ENCODE measurements around the gene PHF24.

PHF24 gene

GRCh38 chr9:34984049-34984448 lies 26.0 kb downstream of the PHF24 start:
- Histone ChIP-seq H3K36me3 (ENCODE audit: control insufficient read depth, insufficient read depth, low read length, severe bottlenecking) (no peaks in the 10 kb centered on the region), H3K27me3 (replicated peaks; ENCODE audit: control insufficient read depth, insufficient read depth, low read length) (peaks cover 11% of the 10 kb centered on the region), H3K4me1 (ENCODE audit: control insufficient read depth, insufficient read depth, low read length) (peaks cover 3% of the 10 kb centered on the region), H3K9ac (ENCODE audit: low read length) (no peak overlapping the region), H3K4me3 (ENCODE audit: low read length) (no peak overlapping the region), H3K9me3 (ENCODE audit: control insufficient read depth, low read length) (no peaks in the 10 kb centered on the region)
- peak; percentile 51 for DNase-seq (ENCODE audit: low read depth)

- no peak overlapping the region for H3K9ac ChIP-seq (ENCODE audit: low read length)
- peaks cover 7% of the 10 kb centered on the region for H3K4me1 ChIP-seq (ENCODE audit: control insufficient read depth, insufficient read depth, low read length)
- H3K27me3 ChIP-seq (replicated peaks; ENCODE audit: control insufficient read depth, insufficient read depth, low read length) = peaks cover 8% of the 10 kb centered on the region
- H3K9me3 ChIP-seq (ENCODE audit: control insufficient read depth, low read length) = no peaks in the 10 kb centered on the region
- DNase-seq (ENCODE audit: low read depth) = peak; percentile 79
- H3K4me3 ChIP-seq (ENCODE audit: low read length) = no peak overlapping the region
- H3K36me3 ChIP-seq (ENCODE audit: control insufficient read depth, insufficient read depth, low read length, severe bottlenecking) = no peaks in the 10 kb centered on the region
Observed at GRCh38 chr9:34985311-34985899, 27.3 kb downstream of the PHF24 start.

- Histone ChIP-seq H3K9ac (ENCODE audit: low read length) (no peak overlapping the region), H3K36me3 (ENCODE audit: control insufficient read depth, insufficient read depth, low read length, severe bottlenecking) (no peaks in the 10 kb centered on the region), H3K9me3 (ENCODE audit: control insufficient read depth, low read length) (no peaks in the 10 kb centered on the region), H3K4me1 (ENCODE audit: control insufficient read depth, insufficient read depth, low read length) (peaks cover 17% of the 10 kb centered on the region), H3K4me3 (ENCODE audit: low read length) (no peak overlapping the region), H3K27me3 (replicated peaks; ENCODE audit: control insufficient read depth, insufficient read depth, low read length) (no peaks in the 10 kb centered on the region)
- no peak for DNase-seq (ENCODE audit: low read depth)
Observed at GRCh38 chr9:34986540-34987047, 28.5 kb downstream of the PHF24 start.

GRCh38 chr9:34987160-34987901 lies 29.2 kb downstream of the PHF24 start:
- no peak for DNase-seq (ENCODE audit: low read depth)
- H3K9me3 ChIP-seq (ENCODE audit: control insufficient read depth, low read length) = no peaks in the 10 kb centered on the region
- H3K27me3 ChIP-seq (replicated peaks; ENCODE audit: control insufficient read depth, insufficient read depth, low read length) = no peaks in the 10 kb centered on the region
- H3K36me3 ChIP-seq (ENCODE audit: control insufficient read depth, insufficient read depth, low read length, severe bottlenecking) = no peaks in the 10 kb centered on the region
- H3K9ac ChIP-seq (ENCODE audit: low read length) = no peak overlapping the region
- H3K4me1 ChIP-seq (ENCODE audit: control insufficient read depth, insufficient read depth, low read length) = peaks cover 25% of the 10 kb centered on the region
- no peak overlapping the region for H3K4me3 ChIP-seq (ENCODE audit: low read length)

- Histone ChIP-seq H3K27me3 (replicated peaks; ENCODE audit: control insufficient read depth, insufficient read depth, low read length) (no peaks in the 10 kb centered on the region), H3K9ac (ENCODE audit: low read length) (peak overlapping the region; percentile 77), H3K4me1 (ENCODE audit: control insufficient read depth, insufficient read depth, low read length) (peaks cover 36% of the 10 kb centered on the region), H3K9me3 (ENCODE audit: control insufficient read depth, low read length) (no peaks in the 10 kb centered on the region), H3K36me3 (ENCODE audit: control insufficient read depth, insufficient read depth, low read length, severe bottlenecking) (no peaks in the 10 kb centered on the region), H3K4me3 (ENCODE audit: low read length) (peak overlapping the region; percentile 83)
- DNase-seq (ENCODE audit: low read depth) = peak; percentile 27
Observed at GRCh38 chr9:34988218-34989002, 30.3 kb downstream of the PHF24 start.

- Histone ChIP-seq H3K4me1 (ENCODE audit: control insufficient read depth, insufficient read depth, low read length) (peaks cover 44% of the 10 kb centered on the region), H3K4me3 (ENCODE audit: low read length) (peak within 1 kb of the TSS; percentile 83), H3K9ac (ENCODE audit: low read length) (peak within 1 kb of the TSS; percentile 88), H3K27me3 (replicated peaks; ENCODE audit: control insufficient read depth, insufficient read depth, low read length) (no peaks in the 10 kb centered on the region), H3K36me3 (ENCODE audit: control insufficient read depth, insufficient read depth, low read length, severe bottlenecking) (no peaks in the 10 kb centered on the region), H3K9me3 (ENCODE audit: control insufficient read depth, low read length) (no peaks in the 10 kb centered on the region)
- DNase-seq (ENCODE audit: low read depth) = peak; percentile 99
Observed at GRCh38 chr9:34989003-34989945, 31.2 kb downstream of the PHF24 start, which contains the start of gene DNAJB5. TSS of gene DNAJB5 (plus strand) at chr9:34989745. CDS start at chr9:34990631, 886 bp downstream.

GRCh38 chr9:34989946-34990635 lies 32.0 kb downstream of the PHF24 start:
- peak overlapping the region; percentile 82 for H3K4me3 ChIP-seq (ENCODE audit: low read length)
- H3K36me3 ChIP-seq (ENCODE audit: control insufficient read depth, insufficient read depth, low read length, severe bottlenecking) = no peaks in the 10 kb centered on the region
- no peaks in the 10 kb centered on the region for H3K27me3 ChIP-seq (replicated peaks; ENCODE audit: control insufficient read depth, insufficient read depth, low read length)
- H3K4me1 ChIP-seq (ENCODE audit: control insufficient read depth, insufficient read depth, low read length) = peaks cover 52% of the 10 kb centered on the region
- peak; percentile 81 for DNase-seq (ENCODE audit: low read depth)
- no peaks in the 10 kb centered on the region for H3K9me3 ChIP-seq (ENCODE audit: control insufficient read depth, low read length)
- H3K9ac ChIP-seq (ENCODE audit: low read length) = peak overlapping the region; percentile 88

GRCh38 chr9:34990908-34991606 lies 33.0 kb downstream of the PHF24 start:
- Histone ChIP-seq H3K9ac (ENCODE audit: low read length) (peak overlapping the region; percentile 79), H3K9me3 (ENCODE audit: control insufficient read depth, low read length) (no peaks in the 10 kb centered on the region), H3K4me1 (ENCODE audit: control insufficient read depth, insufficient read depth, low read length) (peaks cover 62% of the 10 kb centered on the region), H3K4me3 (ENCODE audit: low read length) (peak overlapping the region; percentile 82), H3K36me3 (ENCODE audit: control insufficient read depth, insufficient read depth, low read length, severe bottlenecking) (no peaks in the 10 kb centered on the region), H3K27me3 (replicated peaks; ENCODE audit: control insufficient read depth, insufficient read depth, low read length) (no peaks in the 10 kb centered on the region)
- DNase-seq (ENCODE audit: low read depth) = no peak

GRCh38 chr9:34991607-34992375 lies 33.7 kb downstream of the PHF24 start:
- Histone ChIP-seq H3K36me3 (ENCODE audit: control insufficient read depth, insufficient read depth, low read length, severe bottlenecking) (peaks cover 7% of the 10 kb centered on the region), H3K4me3 (ENCODE audit: low read length) (no peak overlapping the region), H3K9me3 (ENCODE audit: control insufficient read depth, low read length) (no peaks in the 10 kb centered on the region), H3K27me3 (replicated peaks; ENCODE audit: control insufficient read depth, insufficient read depth, low read length) (no peaks in the 10 kb centered on the region), H3K9ac (ENCODE audit: low read length) (peak overlapping the region; percentile 56), H3K4me1 (ENCODE audit: control insufficient read depth, insufficient read depth, low read length) (peaks cover 69% of the 10 kb centered on the region)
- no peak for DNase-seq (ENCODE audit: low read depth)

Measured in adipocyte (in vitro differentiated cells).